Neural cell (in vitro differentiated cells): ENCODE data around the gene XXYLT1. TPM values are rescaled to one million over a fixed set of nuclear protein-coding genes. Genes with fewer than 3 reads are reported as not detected.

Source experiments
- H2AFZ ChIP-seq: fragments of 200-600, 300-800 bp; sonication (generic), shearing (Covaris generic); 2 replicates; pipeline ENCODE4 v1.6.0; 2014; ENCODE audit warnings: low read depth, mild to moderate bottlenecking, antibody characterized with exemption, low read length, moderate library complexity
- H3F3A ChIP-seq: fragments of 200-600 bp; shearing (Covaris generic); 2 replicates; pipeline ENCODE4 v1.6.1; 2016; ENCODE audit warnings: mild to moderate bottlenecking, moderate library complexity, mixed read lengths, antibody characterized with exemption, low read length; ENCODE audit not compliant: insufficient read depth, poor library complexity, severe bottlenecking
- H3K27ac ChIP-seq: fragments of 200-600, 300-800 bp; sonication (generic), shearing (Covaris generic); 2 replicates; pipeline ENCODE4 v1.5.1; 2014; ENCODE audit warnings: mild to moderate bottlenecking, low read length, moderate library complexity
- H3K27me3 ChIP-seq: fragments of 300-800, 200-600 bp; sonication (generic), shearing (Covaris generic); 2 replicates; pipeline ENCODE4 v1.6.0; 2014; ENCODE audit warnings: mild to moderate bottlenecking, low read depth, low read length, moderate library complexity; ENCODE audit not compliant: insufficient read depth
- H3K36me3 ChIP-seq: fragments of 300-800, 200-600 bp; sonication (generic), shearing (Covaris generic); 2 replicates; pipeline ENCODE4 v1.5.1; 2014; ENCODE audit warnings: mild to moderate bottlenecking, antibody characterized with exemption, low read length, moderate library complexity; ENCODE audit not compliant: insufficient read depth
- H3K4me2 ChIP-seq: fragments of 300-800, 200-600 bp; sonication (generic), shearing (Covaris generic); 2 replicates; pipeline ENCODE4 v1.6.0; 2014; ENCODE audit warnings: mild to moderate bottlenecking, low read length
- H3K4me3 ChIP-seq: fragments of 300-800, 200-600 bp; sonication (generic), shearing (Covaris generic); 2 replicates; pipeline ENCODE4 v1.5.1; 2014; ENCODE audit warnings: mild to moderate bottlenecking, low read length, moderate library complexity
- H3K79me2 ChIP-seq: fragments of 200-600 bp; shearing (Covaris generic); replicated peaks from 2 replicates; pipeline ENCODE4 v1.6.0; 2014; ENCODE audit warnings: mild to moderate bottlenecking, low read length, moderate library complexity; ENCODE audit not compliant: insufficient read depth
- H3K9ac ChIP-seq: fragments of 300-800, 200-600 bp; sonication (generic), shearing (Covaris generic); 2 replicates; pipeline ENCODE4 v1.6.1; 2016; ENCODE audit warnings: mild to moderate bottlenecking, low read length, mixed read lengths
- H3K9me2 ChIP-seq: fragments of 200-600 bp; shearing (Covaris generic); 2 replicates; pipeline ENCODE4 v1.6.1; 2016; ENCODE audit warnings: mild to moderate bottlenecking, low read length, mixed read lengths; ENCODE audit not compliant: insufficient read depth
- H3K9me3 ChIP-seq: fragments of 200-600, 300-800 bp; sonication (generic), shearing (Covaris generic); 2 replicates; pipeline ENCODE4 v1.6.1; 2016; ENCODE audit warnings: mild to moderate bottlenecking, mixed run types, low read length, moderate library complexity, mixed read lengths
- H4K20me1 ChIP-seq: fragments of 200-600 bp; shearing (Covaris generic); 2 replicates; pipeline ENCODE4 v1.6.1; 2016; ENCODE audit warnings: mild to moderate bottlenecking, mixed run types; ENCODE audit not compliant: insufficient read depth
- CTCF ChIP-seq: fragments of 450-650 bp; IDR thresholded peaks from 2 replicates; pipeline ENCODE4 v1.5.1; 2014; ENCODE audit warnings: antibody characterized with exemption, mild to moderate bottlenecking, moderate library complexity; ENCODE audit not compliant: poor library complexity, severe bottlenecking
- EP300 ChIP-seq: fragments of 450-650 bp; conservative IDR thresholded peaks from 2 replicates; pipeline ENCODE4 v1.6.1; 2014; ENCODE audit warnings: antibody characterized with exemption, mild to moderate bottlenecking, moderate library complexity; ENCODE audit not compliant: poor library complexity, severe bottlenecking
- EZH2 ChIP-seq: fragments of 200-600, 300-800 bp; shearing (Covaris generic), sonication (generic); IDR thresholded peaks from 2 replicates; pipeline ENCODE4 v1.6.1; 2014; ENCODE audit warnings: antibody characterized with exemption, low read length, borderline replicate concordance, mild to moderate bottlenecking; ENCODE audit not compliant: insufficient read depth, poor library complexity, severe bottlenecking
- MXI1 ChIP-seq: fragments of 450-650 bp; conservative IDR thresholded peaks from 2 replicates; pipeline ENCODE4 v1.6.1; 2014; ENCODE audit warnings: antibody characterized with exemption, mild to moderate bottlenecking; ENCODE audit not compliant: poor library complexity, severe bottlenecking
- POLR2AphosphoS5 ChIP-seq: IDR thresholded peaks from 2 replicates; pipeline ENCODE4 v1.6.1; 2012
- RAD21 ChIP-seq: fragments of 450-650 bp; conservative IDR thresholded peaks from 2 replicates; pipeline ENCODE4 v1.6.1; 2014; ENCODE audit warnings: antibody characterized with exemption, mild to moderate bottlenecking, moderate library complexity
- REST ChIP-seq: IDR thresholded peaks from 2 replicates; pipeline ENCODE4 v1.6.1; 2012; ENCODE audit warnings: borderline replicate concordance
- SMC3 ChIP-seq: fragments of 450-650 bp; conservative IDR thresholded peaks from 2 replicates; pipeline ENCODE4 v1.6.1; 2014; ENCODE audit warnings: antibody characterized with exemption, mild to moderate bottlenecking, moderate library complexity; ENCODE audit not compliant: poor library complexity
- TAF1 ChIP-seq: IDR thresholded peaks from 2 replicates; pipeline ENCODE4 v1.6.1; 2012; ENCODE audit warnings: low read depth
- polyA plus RNA-seq: library from polyadenylated mRNA; depleted of rRNA; stranded (reverse); fragments of >200 nt; gene quantifications from 2 replicates; pipeline ENCODE4 v1.2.3, GENCODE V29; 2014

XXYLT1 gene
- polyA plus RNA-seq, 1 donor from 2014 or later = 25.4 TPM

DNA sequence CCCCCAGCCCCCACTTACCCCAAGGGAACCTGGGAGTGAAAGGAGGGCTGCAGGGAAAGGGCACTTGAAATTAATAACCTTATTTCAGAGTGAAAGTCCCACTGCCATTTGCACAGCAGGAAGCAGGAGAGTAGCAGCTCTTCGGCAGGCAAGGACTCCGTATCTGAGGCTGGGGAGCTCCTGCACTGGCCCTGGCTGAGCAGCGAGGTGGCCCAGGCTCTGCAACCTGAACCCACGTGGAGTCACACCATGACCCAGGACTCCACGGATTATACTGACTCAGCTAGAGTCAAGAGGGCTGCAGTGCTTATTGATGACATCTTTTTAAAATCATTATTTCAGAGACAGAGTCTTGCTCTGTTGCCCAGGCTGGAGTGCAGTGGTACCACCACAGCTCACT lies 214.5 kb downstream of the XXYLT1 start:
- no peaks in the 10 kb centered on the region for H3K79me2 ChIP-seq
- TF ChIP-seq SMC3 = no peak
- no peak for TF ChIP-seq TAF1
- no peak for TF ChIP-seq REST
- no peak for TF ChIP-seq MXI1
- TF ChIP-seq RAD21 = no peak
- TF ChIP-seq EP300 = no peak
- no peak for TF ChIP-seq POLR2AphosphoS5
- TF ChIP-seq EZH2 = no peak
- no peak for TF ChIP-seq CTCF
- no peaks in the 10 kb centered on the region for H3F3A ChIP-seq
- H3K9me2 ChIP-seq = no peaks in the 10 kb centered on the region
- H2AFZ ChIP-seq = no peak overlapping the region
- H3K36me3 ChIP-seq = no peaks in the 10 kb centered on the region
- no peaks in the 10 kb centered on the region for H4K20me1 ChIP-seq
- H3K4me2 ChIP-seq = no peak overlapping the region
- H3K27me3 ChIP-seq = no peaks in the 10 kb centered on the region
- H3K9me3 ChIP-seq = no peaks in the 10 kb centered on the region
- H3K27ac ChIP-seq = no peak overlapping the region
- H3K9ac ChIP-seq = no peak overlapping the region
- H3K4me3 ChIP-seq = no peak overlapping the region

DNA sequence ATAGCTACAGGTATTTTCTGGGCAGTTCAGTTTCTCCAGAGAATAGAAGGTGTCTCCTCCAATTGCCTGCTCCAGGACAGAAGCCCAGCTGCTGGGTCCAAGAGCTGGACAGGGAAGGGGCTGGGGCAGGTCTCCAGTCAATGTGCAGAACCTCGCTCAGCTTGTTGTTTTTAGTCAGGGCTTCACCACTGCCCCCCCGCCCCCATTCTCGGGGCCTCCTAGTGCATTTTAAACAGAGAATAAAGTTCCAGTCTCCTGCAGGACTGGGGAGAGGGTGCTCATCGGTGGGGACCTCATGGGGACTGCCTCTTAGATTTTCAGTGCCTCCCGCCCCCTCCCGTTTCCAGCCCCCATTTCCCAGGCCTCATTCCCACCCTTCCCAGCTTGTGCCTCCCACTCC lies 216.6 kb downstream of the XXYLT1 start:
- TF ChIP-seq TAF1 (no peak), CTCF (no peak), MXI1 (no peak), REST (no peak), RAD21 (no peak), EP300 (no peak), POLR2AphosphoS5 (no peak)
- Histone ChIP-seq H3K79me2 (no peaks in the 10 kb centered on the region), H2AFZ (no peak overlapping the region), H3K27ac (no peak overlapping the region), H3F3A (no peaks in the 10 kb centered on the region), H3K9ac (no peak overlapping the region), H3K9me2 (no peaks in the 10 kb centered on the region), H3K27me3 (no peaks in the 10 kb centered on the region), H3K36me3 (no peaks in the 10 kb centered on the region), H4K20me1 (no peaks in the 10 kb centered on the region), H3K9me3 (no peaks in the 10 kb centered on the region), H3K4me3 (no peak overlapping the region), H3K4me2 (no peak overlapping the region)
